Naive thymus-derived CD8-positive, alpha-beta T cell (primary cell): ENCODE results near the gene CARS1. TPM values are rescaled to one million over a fixed set of nuclear protein-coding genes. Genes with fewer than 3 reads are reported as not detected.
A peak's percentile ranks its signal among the peaks of the same experiment; 100 is the strongest.

Experiments used
- ATAC-seq, 2 donors: fragments of 150-1000 bp; cut with Tn5 transposase in 1 of 2; sonication (Bioruptor Pico), chemical (Tn5 transposase) in 1 of 2; 1 replicate in 1 of 2; 2 replicates in 1 of 2; pipeline ENCODE4 v1.10.0; 2021; ENCODE audit warnings: mild to moderate bottlenecking in 2 of 2, moderate library complexity in 2 of 2
- POLR2A ChIA-PET: fragments of 350-600 bp; sonication (Branson Sonifier 250); formaldehyde crosslinking; loops from one replicate; lab custom pipeline; 2021; ENCODE audit warnings: antibody characterized with exemption; lab: Charles Lee
- DNase-seq, 10 donors: peaks; one replicate each; pipeline versions ENCODE4 v3.0.0 to v3.0.0-alpha.2; 2020 to 2022
- H3K27ac Mint-ChIP-seq, 10 donors: one replicate each; pipeline ENCODE4 v1.8.0; 2020 to 2022; ENCODE audit warnings: mild to moderate bottlenecking in 10 of 10, mixed read lengths in 10 of 10, moderate library complexity in 4 of 10, inconsistent platforms in 1 of 10
- H3K27me3 Mint-ChIP-seq, 5 donors: one replicate each; pipeline ENCODE4 v1.8.0; 2021 to 2022; ENCODE audit warnings: mixed read lengths in 5 of 5
- H3K36me3 Mint-ChIP-seq, 3 donors: one replicate each; pipeline ENCODE4 v1.8.0; 2020 to 2022; ENCODE audit warnings: mixed read lengths in 3 of 3, mild to moderate bottlenecking in 2 of 3, inconsistent platforms in 1 of 3
- H3K4me1 Mint-ChIP-seq, 4 donors: one replicate each; pipeline ENCODE4 v1.8.0; 2021 to 2022; ENCODE audit warnings: mixed read lengths in 4 of 4
- H3K4me3 Mint-ChIP-seq, 10 donors: one replicate each; pipeline ENCODE4 v1.8.0; 2020 to 2022; ENCODE audit warnings: mild to moderate bottlenecking in 10 of 10, mixed read lengths in 10 of 10, moderate library complexity in 6 of 10, inconsistent platforms in 1 of 10
- H3K9me3 Mint-ChIP-seq, 9 donors: one replicate each; pipeline ENCODE4 v1.8.0; 2020 to 2022; ENCODE audit warnings: mixed read lengths in 9 of 9, mild to moderate bottlenecking in 3 of 9, inconsistent platforms in 1 of 9, moderate library complexity in 1 of 9
- polyA plus RNA-seq, 3 donors: library from polyadenylated mRNA; unstranded; fragments of 300-500 nt; fragmentation: Illumina TruSeq; gene quantifications; one replicate each; pipeline ENCODE4 v1.2.3, GENCODE V29; 2021
- total RNA-seq, 8 experiments: library from RNA in 2 of 8; stranded (reverse) in 2 of 8; gene quantifications; one replicate each; pipeline ENCODE4 v1.2.3 and lab custom pipeline; 2021 to 2026

Gene CARS1
- total and polyA plus RNA-seq, 5 experiments from 2014 or later: 31.4 to 131 (median 70.2) TPM

GRCh38 chr11:3021125-3021524 is 36.1 kb downstream of the CARS1 start:
- peak overlapping the region in 6 of 10 donors; percentile 41 to 73 (median 68) for H3K27ac Mint-ChIP-seq
- DNase-seq: peak; percentile 26 to 80 (median 56)
- H3K27me3 Mint-ChIP-seq: no peaks in the 10 kb centered on the region
- no peaks in the 10 kb centered on the region for H3K9me3 Mint-ChIP-seq
- peak overlapping the region in 1 of 10 donors; percentile 10 for H3K4me3 Mint-ChIP-seq
- H3K4me1 Mint-ChIP-seq: peaks cover 23 to 68% (median 60%) of the 10 kb centered on the region in 4 donors
- ATAC-seq: peak; percentile 83
- H3K36me3 Mint-ChIP-seq: peaks cover 5 to 39% (median 8%) of the 10 kb centered on the region in 3 donors
- POLR2A ChIA-PET: interaction anchor here (0.6 to 5.8 kb wide), 6 partner anchors 14 to 81 kb away, joined by 3 to 33 read pairs (median 8); no protein-coding TSS in a partner anchor

- ATAC-seq: no peak
- peak in 1 of 10 donors; percentile 41 for DNase-seq
- Mint-ChIP-seq H3K4me3 (peak overlapping the region in 2 of 10 donors; percentile 27 to 31), H3K27ac (peak overlapping the region in 5 of 10 donors; percentile 56 to 96 (median 65)), H3K27me3 (no peaks in the 10 kb centered on the region), H3K9me3 (no peaks in the 10 kb centered on the region), H3K4me1 (peaks cover 29 to 78% (median 70%) of the 10 kb centered on the region in 4 donors), H3K36me3 (peaks cover 0 to 35% (median 8%) of the 10 kb centered on the region in 3 donors)
- POLR2A ChIA-PET: interaction anchor here (1.7 to 5.8 kb wide), 2 partner anchors 30 to 44 kb away, joined by 14 to 33 read pairs; no protein-coding TSS in a partner anchor
Measured at GRCh38 chr11:3020011-3020410, 37.2 kb downstream of the CARS1 start.

GRCh38 chr11:3018596-3018995 is 38.6 kb downstream of the CARS1 start:
- H3K36me3 Mint-ChIP-seq: peaks cover 0 to 30% (median 7%) of the 10 kb centered on the region in 3 donors
- peaks cover 34 to 92% (median 82%) of the 10 kb centered on the region in 4 donors for H3K4me1 Mint-ChIP-seq
- H3K9me3 Mint-ChIP-seq: no peaks in the 10 kb centered on the region
- peak overlapping the region in 8 of 10 donors; percentile 88 to 96 (median 92) for H3K27ac Mint-ChIP-seq
- H3K27me3 Mint-ChIP-seq: no peaks in the 10 kb centered on the region
- H3K4me3 Mint-ChIP-seq: peak overlapping the region in 7 of 10 donors; percentile 38 to 71 (median 62)
- ATAC-seq: no peak
- POLR2A ChIA-PET: interaction anchor here (1.0 to 5.8 kb wide), 2 partner anchors 12 to 29 kb away, joined by 3 to 33 read pairs; no protein-coding TSS in a partner anchor
- peak in 1 of 10 donors; percentile 38 for DNase-seq

GRCh38 chr11:3016861-3017260 is 40.4 kb downstream of the CARS1 start:
- peaks cover 22 to 89% (median 75%) of the 10 kb centered on the region in 4 donors for H3K4me1 Mint-ChIP-seq
- no peaks in the 10 kb centered on the region for H3K9me3 Mint-ChIP-seq
- ATAC-seq: no peak
- H3K4me3 Mint-ChIP-seq: peak overlapping the region in 6 of 10 donors; percentile 5 to 60 (median 48)
- peak overlapping the region in 9 of 10 donors; percentile 53 to 98 (median 90) for H3K27ac Mint-ChIP-seq
- H3K36me3 Mint-ChIP-seq: peaks cover 0 to 32% (median 7%) of the 10 kb centered on the region in 3 donors
- POLR2A ChIA-PET: interaction anchor here (0.9 to 12.3 kb wide), 3 partner anchors 11 to 41 kb away, joined by 3 to 457 read pairs (median 56); partner anchors contain the start of gene NAP1L4
- H3K27me3 Mint-ChIP-seq: no peaks in the 10 kb centered on the region
- peak in 1 of 10 donors; percentile 55 for DNase-seq

GRCh38 chr11:3015796-3016195 is 41.4 kb downstream of the CARS1 start:
- H3K4me1 Mint-ChIP-seq: peaks cover 19 to 88% (median 68%) of the 10 kb centered on the region in 4 donors

DNA sequence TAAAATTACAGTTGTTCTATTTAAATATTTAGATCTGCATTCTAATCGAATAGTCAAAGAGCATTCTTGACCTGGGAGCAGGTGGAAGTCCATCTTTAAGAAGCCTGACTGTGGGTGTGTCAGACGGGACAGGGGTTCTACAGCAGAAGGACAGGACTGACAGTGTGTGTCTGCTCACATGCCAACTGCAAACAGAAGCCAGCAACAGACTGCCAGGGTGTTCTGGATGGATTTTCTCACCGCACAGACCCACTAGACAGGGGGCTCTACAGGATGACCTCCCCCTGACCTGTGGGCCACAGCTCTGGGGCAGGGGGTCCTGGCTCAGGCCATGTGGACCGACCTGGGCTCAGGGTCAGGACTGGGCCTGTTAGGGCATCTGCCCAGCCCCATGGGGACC is 42.3 kb downstream of the CARS1 start:
- peak overlapping the region; percentile 55 to 80 (median 68) for H3K4me3 Mint-ChIP-seq
- H3K36me3 Mint-ChIP-seq: peaks cover 0 to 42% (median 7%) of the 10 kb centered on the region in 3 donors
- DNase-seq: peak in 2 of 10 donors; percentile 29 to 57
- H3K4me1 Mint-ChIP-seq: peaks cover 15 to 89% (median 67%) of the 10 kb centered on the region in 4 donors
- H3K27ac Mint-ChIP-seq: peak overlapping the region; percentile 82 to 98 (median 95)
- H3K27me3 Mint-ChIP-seq: no peaks in the 10 kb centered on the region
- peak in 1 of 2 donors; percentile 13 for ATAC-seq
- no peaks in the 10 kb centered on the region for H3K9me3 Mint-ChIP-seq
- POLR2A ChIA-PET: interaction anchor here (1.0 to 12.3 kb wide), 9 partner anchors 9 to 710 kb away, joined by 3 to 457 read pairs (median 18); partner anchors contain the start of gene NAP1L4

More at GRCh38 chr11:3015796-3016195, 41.4 kb downstream of the CARS1 start:
- POLR2A ChIA-PET: interaction anchor here (0.7 to 12.3 kb wide), 9 partner anchors 10 to 1143 kb away, joined by 3 to 457 read pairs (median 6); partner anchors contain the start of gene NAP1L4
- H3K27ac Mint-ChIP-seq: peak overlapping the region; percentile 82 to 98 (median 94)
- DNase-seq (peak in 1 of 10 donors; percentile 48), ATAC-seq (no peak)
- no peaks in the 10 kb centered on the region for H3K27me3 Mint-ChIP-seq
- H3K9me3 Mint-ChIP-seq: no peaks in the 10 kb centered on the region
- peaks cover 0 to 36% (median 7%) of the 10 kb centered on the region in 3 donors for H3K36me3 Mint-ChIP-seq
- peak overlapping the region in 6 of 10 donors; percentile 9 to 79 (median 38) for H3K4me3 Mint-ChIP-seq

GRCh38 chr11:3014057-3014938 is 42.9 kb downstream of the CARS1 start:
- Mint-ChIP-seq H3K27ac (peak overlapping the region; percentile 82 to 98 (median 95)), H3K4me3 (peak overlapping the region; percentile 55 to 80 (median 68)), H3K9me3 (no peaks in the 10 kb centered on the region), H3K4me1 (peaks cover 19 to 92% (median 70%) of the 10 kb centered on the region in 4 donors), H3K36me3 (peaks cover 0 to 43% (median 10%) of the 10 kb centered on the region in 3 donors), H3K27me3 (no peaks in the 10 kb centered on the region)
- ATAC-seq: peak; percentile 84 to 90
- peak; percentile 65 to 97 (median 90) for DNase-seq
- POLR2A ChIA-PET: interaction anchor here (0.6 to 12.3 kb wide), 14 partner anchors 9 to 712 kb away, joined by 3 to 457 read pairs (median 4); partner anchors contain the start of genes C11orf21, NAP1L4, TSPAN32 and TSSC4

DNA sequence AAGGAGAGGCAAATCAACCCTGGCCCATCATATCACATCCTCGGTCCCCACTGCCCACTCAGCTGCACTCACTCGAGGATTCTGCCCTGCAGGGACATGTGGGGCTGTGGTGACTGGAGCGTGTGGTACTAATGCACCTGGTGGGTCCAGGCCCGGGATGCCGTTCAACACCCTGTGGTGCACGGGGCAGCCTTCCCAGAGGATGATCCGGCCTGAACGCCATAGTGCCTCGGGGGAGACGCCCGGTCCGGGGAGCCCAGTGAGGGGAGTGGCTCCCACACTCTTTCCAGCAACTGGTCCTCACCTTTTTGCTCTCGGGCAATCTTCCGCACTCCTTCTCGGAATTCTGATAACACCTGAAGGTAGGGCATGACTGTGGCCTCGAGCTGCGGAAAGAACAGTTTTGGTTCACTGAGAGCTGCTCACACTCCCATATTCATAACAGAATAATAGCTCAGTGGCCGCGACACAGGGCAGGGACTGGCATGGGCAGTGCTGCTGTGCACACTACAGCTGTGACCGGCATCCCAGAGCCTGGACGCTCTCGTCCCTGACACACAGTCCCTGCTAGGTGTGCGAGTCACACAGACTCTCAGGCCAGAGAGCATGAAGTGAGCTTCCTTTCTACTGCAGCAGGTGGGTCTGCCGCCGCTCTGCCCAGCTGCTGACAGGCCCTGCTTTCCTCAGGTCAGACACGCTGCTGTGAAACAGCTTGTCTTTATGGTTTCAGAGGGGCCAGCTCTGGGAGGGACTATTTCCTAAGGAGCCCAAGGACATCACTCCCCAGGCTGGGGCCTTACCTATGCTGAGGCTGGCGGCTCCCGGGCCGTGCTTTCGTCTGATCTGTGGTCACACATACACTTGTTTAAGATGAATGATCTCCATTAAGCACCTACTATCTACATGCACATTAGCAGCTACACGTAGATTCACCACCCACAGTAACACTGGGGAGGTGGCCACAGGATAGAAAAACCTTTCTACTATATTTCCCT is 45.0 kb downstream of the CARS1 start:
- peaks cover 23 to 92% (median 65%) of the 10 kb centered on the region in 4 donors for H3K4me1 Mint-ChIP-seq

DNA sequence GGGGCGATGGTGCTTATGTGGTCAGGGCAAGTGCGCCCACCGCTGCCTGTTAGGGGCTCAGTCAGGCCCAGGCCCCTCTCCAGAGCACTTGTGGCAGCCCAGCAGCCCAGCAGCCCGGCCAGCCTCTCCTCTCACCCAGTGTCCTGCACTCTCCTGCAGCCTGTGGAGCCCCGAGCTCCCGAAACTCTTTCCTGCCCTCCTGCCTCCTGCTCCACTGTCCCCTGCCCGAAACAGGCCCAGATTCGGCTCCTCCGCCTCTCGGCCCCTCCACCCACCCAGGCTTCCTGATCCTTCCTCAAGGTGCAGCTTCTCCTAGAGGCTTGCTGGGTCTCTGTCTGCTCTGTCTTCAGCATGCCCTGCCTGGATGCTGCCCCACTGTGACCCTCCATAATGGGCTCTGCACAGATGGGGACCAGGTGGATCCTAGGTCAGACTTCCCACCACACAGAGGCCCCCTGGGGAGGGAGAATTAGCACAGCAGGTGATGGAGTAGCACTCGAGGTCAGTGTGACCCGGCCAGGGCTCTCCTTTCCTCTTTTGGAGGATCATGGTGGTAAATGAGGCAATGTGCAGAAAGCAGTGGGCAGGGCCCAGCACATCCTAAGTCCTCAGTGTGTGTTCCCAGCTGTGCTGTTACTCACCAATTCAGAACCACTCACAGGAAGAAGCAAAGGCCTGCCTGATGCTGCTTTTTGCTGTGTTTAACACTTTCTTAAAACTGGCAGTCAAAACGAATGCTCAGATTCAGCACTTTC is 46.5 kb downstream of the CARS1 start:
- POLR2A ChIA-PET: interaction anchor here (12.3 kb wide), 1 partner anchor 18 kb away, joined by 457 read pairs; the partner anchor contains the start of gene NAP1L4
- Mint-ChIP-seq H3K27ac (peak overlapping the region in 8 of 10 donors; percentile 42 to 85 (median 82)), H3K4me1 (peaks cover 25 to 91% (median 65%) of the 10 kb centered on the region in 4 donors), H3K9me3 (no peaks in the 10 kb centered on the region), H3K4me3 (peak overlapping the region in 3 of 10 donors; percentile 27 to 55 (median 43)), H3K36me3 (peaks cover 0 to 30% (median 3%) of the 10 kb centered on the region in 3 donors), H3K27me3 (no peaks in the 10 kb centered on the region)
- no peak for ATAC-seq
- no peak for DNase-seq

More for the DNA sequence above, 45.0 kb downstream of the CARS1 start:
- H3K9me3 Mint-ChIP-seq: no peaks in the 10 kb centered on the region
- DNase-seq: peak in 1 of 10 donors; percentile 34
- peaks cover 0 to 30% (median 4%) of the 10 kb centered on the region in 3 donors for H3K36me3 Mint-ChIP-seq
- no peaks in the 10 kb centered on the region for H3K27me3 Mint-ChIP-seq
- peak overlapping the region in 8 of 10 donors; percentile 56 to 97 (median 86) for H3K27ac Mint-ChIP-seq
- H3K4me3 Mint-ChIP-seq: peak overlapping the region in 4 of 10 donors; percentile 35 to 58 (median 44)
- ATAC-seq: no peak
- POLR2A ChIA-PET: interaction anchor here (0.7 to 12.3 kb wide), 7 partner anchors 7 to 1130 kb away, joined by 3 to 457 read pairs (median 6); partner anchors contain the start of gene NAP1L4

- no peaks in the 10 kb centered on the region for H3K9me3 Mint-ChIP-seq
- H3K27ac Mint-ChIP-seq: peak overlapping the region in 9 of 10 donors; percentile 43 to 90 (median 82)
- ATAC-seq (no peak), DNase-seq (no peak)
- peak overlapping the region in 5 of 10 donors; percentile 14 to 93 (median 26) for H3K4me3 Mint-ChIP-seq
- POLR2A ChIA-PET: interaction anchor here (12.3 kb wide), 1 partner anchor 18 kb away, joined by 457 read pairs; the partner anchor contains the start of gene NAP1L4
- H3K36me3 Mint-ChIP-seq: peaks cover 0 to 32% (median 3%) of the 10 kb centered on the region in 3 donors
- peaks cover 22 to 91% (median 64%) of the 10 kb centered on the region in 4 donors for H3K4me1 Mint-ChIP-seq
- no peaks in the 10 kb centered on the region for H3K27me3 Mint-ChIP-seq
Measured at GRCh38 chr11:3010004-3010403, 47.2 kb downstream of the CARS1 start.
